ENCODE data around the gene NR3C2.

- TF ChIP-seq POLR2A (IDR thresholded peaks at IDR 0.05; ENCODE audit: low read depth, low read length) (no peak), POLR2AphosphoS5 (IDR thresholded peaks at IDR 0.05; ENCODE audit: low read depth, low read length) (no peak), TAF1 (IDR thresholded peaks at IDR 0.05; ENCODE audit: low read depth, low read length) (no peak), SPI1 (IDR thresholded peaks at IDR 0.05; ENCODE audit: low read depth, low read length) (no peak), POU2F2 (IDR thresholded peaks at IDR 0.05; ENCODE audit: low read depth, low read length) (no peak), PAX5 (IDR thresholded peaks at IDR 0.05; ENCODE audit: insufficient read depth, low read length, severe bottlenecking) (no peak)
Observed at GRCh38 chr4:148030193-148030873, 411.9 kb downstream of the NR3C2 start.
